ENCODE data around the gene FGD3.

The FGD3 gene

GRCh38 chr9:93053781-93054331, 106.5 kb downstream of the FGD3 start:
- POLR2A ChIA-PET (ENCODE audit: low non-redundant PET) = no interaction called here
- DNase-seq (ENCODE audit: low spot score) = no peak
- H3K27ac ChIP-seq = no peak overlapping the region
- no peak for TF ChIP-seq CTCF (conservative IDR thresholded peaks at IDR 0.05; ENCODE audit: low read depth)
- CTCF ChIA-PET = interaction anchor here (0.5 to 1.8 kb wide), 4 partner anchors 18 to 207 kb away, joined by 3 to 6 read pairs (median 4); no protein-coding TSS in a partner anchor

GRCh38 chr9:93054758-93055704, 107.7 kb downstream of the FGD3 start:
- no peak for TF ChIP-seq CTCF (conservative IDR thresholded peaks at IDR 0.05; ENCODE audit: low read depth)
- DNase-seq (ENCODE audit: low spot score) = no peak
- CTCF ChIA-PET = interaction anchor here (0.7 to 1.8 kb wide), 3 partner anchors 12 to 99 kb away, joined by 3 to 6 read pairs (median 4); no protein-coding TSS in a partner anchor
- POLR2A ChIA-PET (ENCODE audit: low non-redundant PET) = interaction anchor here (0.6 kb wide), 1 partner anchor 724 kb away, joined by 4 read pairs; no protein-coding TSS in a partner anchor
- no peak overlapping the region for H3K27ac ChIP-seq

GRCh38 chr9:93057042-93057702, 109.8 kb downstream of the FGD3 start:
- DNase-seq (ENCODE audit: low spot score) = no peak
- ChIA-PET POLR2A (ENCODE audit: low non-redundant PET) (interaction anchor here (0.7 kb wide), 1 partner anchor 38 kb away, joined by 6 read pairs; no protein-coding TSS in a partner anchor), CTCF (no interaction called here)
- no peak for TF ChIP-seq CTCF (conservative IDR thresholded peaks at IDR 0.05; ENCODE audit: low read depth)
- no peak overlapping the region for H3K27ac ChIP-seq

GRCh38 chr9:93057703-93058354, 110.5 kb downstream of the FGD3 start:
- no peak for DNase-seq (ENCODE audit: low spot score)
- CTCF ChIA-PET = no interaction called here
- H3K27ac ChIP-seq = no peak overlapping the region
- POLR2A ChIA-PET (ENCODE audit: low non-redundant PET) = no interaction called here
- no peak for TF ChIP-seq CTCF (conservative IDR thresholded peaks at IDR 0.05; ENCODE audit: low read depth)

- no peak for TF ChIP-seq CTCF (conservative IDR thresholded peaks at IDR 0.05; ENCODE audit: low read depth)
- DNase-seq (ENCODE audit: low spot score) = peak; percentile 80
- H3K27ac ChIP-seq = no peak within 1 kb of the TSS
- ChIA-PET POLR2A (ENCODE audit: low non-redundant PET) (no interaction called here), CTCF (interaction anchor here (0.6 kb wide), 3 partner anchors 54 to 963 kb away, joined by 3 to 4 read pairs (median 3); no protein-coding TSS in a partner anchor)
Observed at GRCh38 chr9:93058355-93059010, 111.2 kb downstream of the FGD3 start, which contains the start of gene SUSD3. TSS of gene SUSD3 (plus strand) at chr9:93058701. CDS start at chr9:93058743, 42 bp downstream.
